Heart left ventricle (tissue), 13 donors: ENCODE measurements around the gene CDH2.

Experiments used
- CTCF ChIP-seq, 12 donors: fragments of 200-600 bp; sonication (generic) in 4 of 12; IDR thresholded peaks; one replicate each; pipeline versions ENCODE4 v1.5.0 to v1.8.0; 2018 to 2022; ENCODE audit warnings: antibody characterized with exemption in 12 of 12, mild to moderate bottlenecking in 5 of 12
- POLR2A ChIP-seq, 2 donors: fragments of 450-650 bp; IDR thresholded peaks; one replicate each; pipeline ENCODE4 v1.6.1; 2017; ENCODE audit warnings: antibody characterized with exemption in 2 of 2, mild to moderate bottlenecking in 2 of 2, moderate library complexity in 2 of 2
- donor health status: ischemic (EF 13 %, LVEDD 7.1; RV severe dilation, severe dysfunction).
- donor health status: DM: no; HTN: yes; CAD: no.
- donor health status: DM: no; HTN: no; CAD: no.
- donor health status: ischemic (EF 25% LVEDD 6.9; RV normal size, moderate dysfunction).
- donor health status: ischemic (EF 25% LVEDD 5.7; RV mildly dilated, moderate dysfunction).
- donor health status: ischemic (EF 35%, LVEDD 5.7; RV mildly dilated, moderate dysfunction).
- donor health status: nonischemic (EF 11% LVEDD 7.7; RV severe dilation, severe dysfunction).
- donor health status: DM: yes; HTN: yes; CAD: no.
- donor health status: PGD.
- donor health status: ischemic (EF 29% LVEDD 5.4; RV normal size, mild dysfunction).
- donor health status: nonischemic (EF 23%, LVEDD 6.1; RV moderate dilation, normal function).

- TF ChIP-seq POLR2A (IDR thresholded peaks at IDR 0.05) (no peak), CTCF (IDR thresholded peaks at IDR 0.05) (no peak)
These were observed 44.8 kb downstream of the CDH2 start for GRCh38 chr18:28132084-28132483.
